Measurements from ENCODE around the gene UAP1L1. TPM values are rescaled to one million over a fixed set of nuclear protein-coding genes. Genes with fewer than 3 reads are reported as not detected.

The UAP1L1 gene
- total and polyA plus RNA-seq, 2 of the 8 experiments (the other 6 are each of a cell fraction or from before 2014, with no cell fraction given), result 2.0 to 5.4 TPM

DNA sequence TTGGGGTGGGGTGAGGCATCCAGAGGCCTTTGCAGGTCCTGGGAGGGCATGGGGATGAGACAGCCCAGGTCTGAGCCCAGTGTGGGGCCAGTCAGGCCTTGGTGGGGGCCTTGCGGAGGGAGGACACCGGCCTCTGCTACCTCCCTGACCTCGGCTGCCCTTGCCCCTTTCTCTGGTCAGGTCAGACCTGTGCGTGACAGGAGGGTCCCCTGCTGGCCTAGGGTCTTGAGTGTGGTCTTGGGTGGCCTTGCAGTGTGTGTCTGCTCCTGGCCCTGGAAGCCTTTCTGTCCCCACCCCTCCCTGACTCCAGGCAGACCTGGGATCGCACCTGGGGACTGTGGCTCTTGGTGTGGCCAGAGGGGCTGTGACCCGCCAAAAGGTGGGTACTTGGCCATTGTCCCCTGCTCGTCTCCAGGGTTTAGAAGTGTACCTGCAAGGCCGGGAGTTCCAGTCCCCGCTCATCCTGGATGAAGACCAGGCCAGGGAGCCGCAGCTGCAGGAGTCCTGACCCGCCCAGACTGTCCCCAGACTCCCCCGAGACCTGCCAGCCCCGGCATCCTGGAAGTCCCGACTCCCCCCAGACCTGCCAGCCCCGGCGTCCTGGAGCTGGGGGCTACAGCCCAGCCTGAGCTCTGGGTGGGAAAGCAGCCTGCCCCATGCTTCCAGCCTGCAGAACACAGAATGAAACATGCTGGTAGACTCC, 5.1 kb downstream of the UAP1L1 start:
- peaks cover 18 to 45% (median 29%) of the 10 kb centered on the region in 4 experiments for H3K27me3 ChIP-seq (replicated peaks in 1 of 4; ENCODE audit: control insufficient read depth in 3 of 4, extremely low read depth in 1 of 4, insufficient read depth in 3 of 4, low read length in 3 of 4)
- CTCF ChIA-PET (ENCODE audit: partially characterized antibody), result interaction anchor here (0.8 to 2.2 kb wide), 6 partner anchors 9 to 154 kb away, joined by 3 to 11 read pairs (median 4); no protein-coding TSS in a partner anchor
- no peak overlapping the region for H3K4ac ChIP-seq (replicated peaks; ENCODE audit: insufficient read length, low read depth, low read length)

More for the DNA sequence above, 5.1 kb downstream of the UAP1L1 start:
- Histone ChIP-seq H2BK120ac (replicated peaks; ENCODE audit: low read depth, low read length) (no peak overlapping the region), H3K9ac (replicated peaks in 1 of 4; ENCODE audit: extremely low read depth in 1 of 4, low read depth in 3 of 4, low read length in 3 of 4) (no peak overlapping the region), H2BK5ac (ENCODE audit: low read depth, low read length) (no peak overlapping the region), H3K18ac (ENCODE audit: extremely low read depth, low read length) (no peak overlapping the region), H3K23ac (ENCODE audit: insufficient read length) (no peak overlapping the region), H3K27ac (ENCODE audit: low read depth, low read length) (no peak overlapping the region), H3K79me2 (ENCODE audit: control insufficient read depth in 1 of 2, insufficient read depth in 2 of 2, low read length in 2 of 2) (no peaks in the 10 kb centered on the region), H4K91ac (replicated peaks; ENCODE audit: insufficient read length, low read length) (no peak overlapping the region), H3K9me3 (ENCODE audit: insufficient read depth in 2 of 2, low read depth in 1 of 2, low read length in 1 of 2) (no peaks in the 10 kb centered on the region), H3K79me1 (ENCODE audit: low read depth, low read length) (no peaks in the 10 kb centered on the region), H3K56ac (replicated peaks; ENCODE audit: insufficient read length, low read depth, low read length) (no peak overlapping the region), H3K4me2 (ENCODE audit: insufficient read depth in 1 of 2, low read depth in 2 of 2, low read length in 2 of 2) (no peak overlapping the region), H2AFZ (ENCODE audit: low read length) (no peak overlapping the region), H4K20me1 (replicated peaks in 1 of 2; ENCODE audit: control insufficient read depth in 1 of 2, insufficient read depth in 2 of 2, low read length in 2 of 2) (peaks cover 0 to 7% of the 10 kb centered on the region in 2 experiments), H3K14ac (ENCODE audit: insufficient read length) (no peak overlapping the region), H4K8ac (ENCODE audit: extremely low read depth, insufficient read depth, low read length) (no peak overlapping the region; the same call in 1 of the 2 replicates), H2BK12ac (ENCODE audit: low read depth, low read length) (no peak overlapping the region), H4K5ac (ENCODE audit: insufficient read length, low read depth, low read length) (no peak overlapping the region), H3K4me1 (replicated peaks in 1 of 4; ENCODE audit: control insufficient read depth in 3 of 4, insufficient read depth in 4 of 4, low read length in 3 of 4) (peaks cover 0 to 16% (median 10%) of the 10 kb centered on the region in 4 experiments; a peak in 6 of 7 replicates), H2AK5ac (ENCODE audit: low read depth, low read length) (no peak overlapping the region), H2BK20ac (ENCODE audit: low read length) (no peak overlapping the region), H3K36me3 (ENCODE audit: control insufficient read depth in 2 of 4, insufficient read depth in 4 of 4, low read length in 3 of 4) (no peaks in the 10 kb centered on the region; a peak in 1 of 8 replicates), H3K23me2 (ENCODE audit: low read depth, low read length) (peaks cover 23% of the 10 kb centered on the region; the same call in 1 of the 2 replicates), H2BK15ac (ENCODE audit: low read length) (no peak overlapping the region), H3K4me3 (ENCODE audit: extremely low read depth in 1 of 4, insufficient read depth in 2 of 4, low read depth in 3 of 4, low read length in 4 of 4) (no peak overlapping the region)
- TF ChIP-seq, protein P1, sequence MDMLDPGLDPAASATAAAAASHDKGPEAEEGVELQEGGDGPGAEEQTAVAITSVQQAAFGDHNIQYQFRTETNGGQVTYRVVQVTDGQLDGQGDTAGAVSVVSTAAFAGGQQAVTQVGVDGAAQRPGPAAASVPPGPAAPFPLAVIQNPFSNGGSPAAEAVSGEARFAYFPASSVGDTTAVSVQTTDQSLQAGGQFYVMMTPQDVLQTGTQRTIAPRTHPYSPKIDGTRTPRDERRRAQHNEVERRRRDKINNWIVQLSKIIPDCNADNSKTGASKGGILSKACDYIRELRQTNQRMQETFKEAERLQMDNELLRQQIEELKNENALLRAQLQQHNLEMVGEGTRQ (IDR thresholded peaks at IDR 0.05; ENCODE audit: low read length), result no peak
- POLR2A ChIA-PET (ENCODE audit: partially characterized antibody), result interaction anchor here (1.1 kb wide), 1 partner anchor 12 kb away, joined by 4 read pairs; the partner anchor contains the start of gene SAPCD2
- no peak for DNase-seq (ENCODE audit: low read depth in 1 of 2, low spot score in 2 of 2)
- no peak for FAIRE-seq
- WGBS, 2 experiments (ENCODE audit: extremely low coverage in 1 of 2, insufficient coverage in 1 of 2, insufficient read length in 1 of 2, insufficient replicate concordance in 2 of 2, low coverage in 1 of 2, low lambda C conversion rate in 2 of 2, missing lambda C conversion rate in 1 of 2), result 94% methylated on average over 14 of the region's 16 CpGs; no CpG with 5 or more reads in 1 of the 2 experiments
